ENCODE data around the gene SLC23A2.

Gene SLC23A2

GRCh38 chr20:4833074-4833728 is 168.1 kb downstream of the SLC23A2 start:
- DNase-seq (ENCODE audit: low read depth), result no peak
- H3K4me3 ChIP-seq (ENCODE audit: low read depth, low read length), result no peak overlapping the region
- TF ChIP-seq CTCF (IDR thresholded peaks at IDR 0.05; ENCODE audit: insufficient read depth, low read depth, low read length, missing control alignments), result no peak

GRCh38 chr20:4832469-4832868 is 168.8 kb downstream of the SLC23A2 start:
- DNase-seq (ENCODE audit: low read depth), result no peak
- TF ChIP-seq CTCF (IDR thresholded peaks at IDR 0.05; ENCODE audit: insufficient read depth, low read depth, low read length, missing control alignments), result no peak
- no peak overlapping the region for H3K4me3 ChIP-seq (ENCODE audit: low read depth, low read length)

GRCh38 chr20:4830696-4831095 is 170.6 kb downstream of the SLC23A2 start:
- no peak for DNase-seq (ENCODE audit: low read depth)
- TF ChIP-seq CTCF (IDR thresholded peaks at IDR 0.05; ENCODE audit: insufficient read depth, low read depth, low read length, missing control alignments), result no peak
- no peak overlapping the region for H3K4me3 ChIP-seq (ENCODE audit: low read depth, low read length)

GRCh38 chr20:4830259-4830658 is 171.1 kb downstream of the SLC23A2 start:
- TF ChIP-seq CTCF (IDR thresholded peaks at IDR 0.05; ENCODE audit: insufficient read depth, low read depth, low read length, missing control alignments), result no peak
- DNase-seq (ENCODE audit: low read depth), result no peak
- no peak overlapping the region for H3K4me3 ChIP-seq (ENCODE audit: low read depth, low read length)

GRCh38 chr20:4829514-4830215 is 171.6 kb downstream of the SLC23A2 start:
- DNase-seq (ENCODE audit: low read depth), result no peak
- H3K4me3 ChIP-seq (ENCODE audit: low read depth, low read length), result no peak overlapping the region
- no peak for TF ChIP-seq CTCF (IDR thresholded peaks at IDR 0.05; ENCODE audit: insufficient read depth, low read depth, low read length, missing control alignments)

GRCh38 chr20:4828830-4829513 is 172.3 kb downstream of the SLC23A2 start:
- DNase-seq (ENCODE audit: low read depth), result no peak
- no peak for TF ChIP-seq CTCF (IDR thresholded peaks at IDR 0.05; ENCODE audit: insufficient read depth, low read depth, low read length, missing control alignments)

More at GRCh38 chr20:4828830-4829513, 172.3 kb downstream of the SLC23A2 start:
- H3K4me3 ChIP-seq (ENCODE audit: low read depth, low read length), result no peak overlapping the region

Data from GM12865 (cell line).